ENCODE results near the gene TANGO2. TPM values are rescaled to one million over a fixed set of nuclear protein-coding genes. Genes with fewer than 3 reads are reported as not detected.

TANGO2 gene
- total and polyA plus RNA-seq, 9 of the 15 experiments (the other 6 are each of a cell fraction or from before 2014, with no cell fraction given), result 15.5 to 94.9 (median 70.1) TPM

GRCh38 chr22:20111689-20112622, 91.0 kb downstream of the TANGO2 start (continued):
- TF ChIP-seq ZNF197 (CRISPR knock-in tag; IDR thresholded peaks at IDR 0.05; ENCODE audit: low read depth), result no peak
- TF ChIP-seq, protein P1, sequence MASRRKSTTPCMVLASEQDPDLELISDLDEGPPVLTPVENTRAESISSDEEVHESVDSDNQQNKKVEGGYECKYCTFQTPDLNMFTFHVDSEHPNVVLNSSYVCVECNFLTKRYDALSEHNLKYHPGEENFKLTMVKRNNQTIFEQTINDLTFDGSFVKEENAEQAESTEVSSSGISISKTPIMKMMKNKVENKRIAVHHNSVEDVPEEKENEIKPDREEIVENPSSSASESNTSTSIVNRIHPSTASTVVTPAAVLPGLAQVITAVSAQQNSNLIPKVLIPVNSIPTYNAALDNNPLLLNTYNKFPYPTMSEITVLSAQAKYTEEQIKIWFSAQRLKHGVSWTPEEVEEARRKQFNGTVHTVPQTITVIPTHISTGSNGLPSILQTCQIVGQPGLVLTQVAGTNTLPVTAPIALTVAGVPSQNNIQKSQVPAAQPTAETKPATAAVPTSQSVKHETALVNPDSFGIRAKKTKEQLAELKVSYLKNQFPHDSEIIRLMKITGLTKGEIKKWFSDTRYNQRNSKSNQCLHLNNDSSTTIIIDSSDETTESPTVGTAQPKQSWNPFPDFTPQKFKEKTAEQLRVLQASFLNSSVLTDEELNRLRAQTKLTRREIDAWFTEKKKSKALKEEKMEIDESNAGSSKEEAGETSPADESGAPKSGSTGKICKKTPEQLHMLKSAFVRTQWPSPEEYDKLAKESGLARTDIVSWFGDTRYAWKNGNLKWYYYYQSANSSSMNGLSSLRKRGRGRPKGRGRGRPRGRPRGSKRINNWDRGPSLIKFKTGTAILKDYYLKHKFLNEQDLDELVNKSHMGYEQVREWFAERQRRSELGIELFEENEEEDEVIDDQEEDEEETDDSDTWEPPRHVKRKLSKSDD (conservative IDR thresholded peaks at IDR 0.05; ENCODE audit: low read length), result no peak
- TF ChIP-seq ZBTB34 (CRISPR knock-in tag; IDR thresholded peaks at IDR 0.05), result no peak
- TF ChIP-seq, protein P2, sequence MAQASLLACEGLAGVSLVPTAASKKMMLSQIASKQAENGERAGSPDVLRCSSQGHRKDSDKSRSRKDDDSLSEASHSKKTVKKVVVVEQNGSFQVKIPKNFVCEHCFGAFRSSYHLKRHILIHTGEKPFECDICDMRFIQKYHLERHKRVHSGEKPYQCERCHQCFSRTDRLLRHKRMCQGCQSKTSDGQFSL (CRISPR knock-in tag; IDR thresholded peaks at IDR 0.05), result no peak
- TF ChIP-seq, protein P2 (tag; IDR thresholded peaks at IDR 0.05), result no peak
- TF ChIP-seq PCBP2 (IDR thresholded peaks at IDR 0.05; ENCODE audit: low read depth, low read length, poor library complexity, severe bottlenecking), result no peak
- no peak for TF ChIP-seq CREB1 (IDR thresholded peaks at IDR 0.05)
- TF ChIP-seq CREB1 (CRISPR knock-in tag; IDR thresholded peaks at IDR 0.05), result no peak
- TF ChIP-seq, protein P3, sequence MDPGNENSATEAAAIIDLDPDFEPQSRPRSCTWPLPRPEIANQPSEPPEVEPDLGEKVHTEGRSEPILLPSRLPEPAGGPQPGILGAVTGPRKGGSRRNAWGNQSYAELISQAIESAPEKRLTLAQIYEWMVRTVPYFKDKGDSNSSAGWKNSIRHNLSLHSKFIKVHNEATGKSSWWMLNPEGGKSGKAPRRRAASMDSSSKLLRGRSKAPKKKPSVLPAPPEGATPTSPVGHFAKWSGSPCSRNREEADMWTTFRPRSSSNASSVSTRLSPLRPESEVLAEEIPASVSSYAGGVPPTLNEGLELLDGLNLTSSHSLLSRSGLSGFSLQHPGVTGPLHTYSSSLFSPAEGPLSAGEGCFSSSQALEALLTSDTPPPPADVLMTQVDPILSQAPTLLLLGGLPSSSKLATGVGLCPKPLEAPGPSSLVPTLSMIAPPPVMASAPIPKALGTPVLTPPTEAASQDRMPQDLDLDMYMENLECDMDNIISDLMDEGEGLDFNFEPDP (CRISPR knock-in tag; IDR thresholded peaks at IDR 0.05), result peak; percentile 85
- TF ChIP-seq KDM2B (CRISPR knock-in tag; IDR thresholded peaks at IDR 0.05), result no peak
- TF ChIP-seq ZNF583 (CRISPR knock-in tag; IDR thresholded peaks at IDR 0.05), result peak; percentile 13; the same call in 1 of the 2 replicates
- peak; percentile 69 for TF ChIP-seq E2F3 (CRISPR knock-in tag; IDR thresholded peaks at IDR 0.05)
- TF ChIP-seq RAD51 (IDR thresholded peaks at IDR 0.05; ENCODE audit: borderline replicate concordance, low read depth), result no peak
- no peak for TF ChIP-seq ZFP30 (CRISPR knock-in tag; IDR thresholded peaks at IDR 0.05; ENCODE audit: borderline replicate concordance)
- TF ChIP-seq, protein P4, sequence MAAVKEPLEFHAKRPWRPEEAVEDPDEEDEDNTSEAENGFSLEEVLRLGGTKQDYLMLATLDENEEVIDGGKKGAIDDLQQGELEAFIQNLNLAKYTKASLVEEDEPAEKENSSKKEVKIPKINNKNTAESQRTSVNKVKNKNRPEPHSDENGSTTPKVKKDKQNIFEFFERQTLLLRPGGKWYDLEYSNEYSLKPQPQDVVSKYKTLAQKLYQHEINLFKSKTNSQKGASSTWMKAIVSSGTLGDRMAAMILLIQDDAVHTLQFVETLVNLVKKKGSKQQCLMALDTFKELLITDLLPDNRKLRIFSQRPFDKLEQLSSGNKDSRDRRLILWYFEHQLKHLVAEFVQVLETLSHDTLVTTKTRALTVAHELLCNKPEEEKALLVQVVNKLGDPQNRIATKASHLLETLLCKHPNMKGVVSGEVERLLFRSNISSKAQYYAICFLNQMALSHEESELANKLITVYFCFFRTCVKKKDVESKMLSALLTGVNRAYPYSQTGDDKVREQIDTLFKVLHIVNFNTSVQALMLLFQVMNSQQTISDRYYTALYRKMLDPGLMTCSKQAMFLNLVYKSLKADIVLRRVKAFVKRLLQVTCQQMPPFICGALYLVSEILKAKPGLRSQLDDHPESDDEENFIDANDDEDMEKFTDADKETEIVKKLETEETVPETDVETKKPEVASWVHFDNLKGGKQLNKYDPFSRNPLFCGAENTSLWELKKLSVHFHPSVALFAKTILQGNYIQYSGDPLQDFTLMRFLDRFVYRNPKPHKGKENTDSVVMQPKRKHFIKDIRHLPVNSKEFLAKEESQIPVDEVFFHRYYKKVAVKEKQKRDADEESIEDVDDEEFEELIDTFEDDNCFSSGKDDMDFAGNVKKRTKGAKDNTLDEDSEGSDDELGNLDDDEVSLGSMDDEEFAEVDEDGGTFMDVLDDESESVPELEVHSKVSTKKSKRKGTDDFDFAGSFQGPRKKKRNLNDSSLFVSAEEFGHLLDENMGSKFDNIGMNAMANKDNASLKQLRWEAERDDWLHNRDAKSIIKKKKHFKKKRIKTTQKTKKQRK (IDR thresholded peaks at IDR 0.05; ENCODE audit: borderline replicate concordance, low read depth, low read length), result no peak

All from K562 (cell line).